Measurements from ENCODE around the gene RAP1GAP.

RAP1GAP gene

DNA sequence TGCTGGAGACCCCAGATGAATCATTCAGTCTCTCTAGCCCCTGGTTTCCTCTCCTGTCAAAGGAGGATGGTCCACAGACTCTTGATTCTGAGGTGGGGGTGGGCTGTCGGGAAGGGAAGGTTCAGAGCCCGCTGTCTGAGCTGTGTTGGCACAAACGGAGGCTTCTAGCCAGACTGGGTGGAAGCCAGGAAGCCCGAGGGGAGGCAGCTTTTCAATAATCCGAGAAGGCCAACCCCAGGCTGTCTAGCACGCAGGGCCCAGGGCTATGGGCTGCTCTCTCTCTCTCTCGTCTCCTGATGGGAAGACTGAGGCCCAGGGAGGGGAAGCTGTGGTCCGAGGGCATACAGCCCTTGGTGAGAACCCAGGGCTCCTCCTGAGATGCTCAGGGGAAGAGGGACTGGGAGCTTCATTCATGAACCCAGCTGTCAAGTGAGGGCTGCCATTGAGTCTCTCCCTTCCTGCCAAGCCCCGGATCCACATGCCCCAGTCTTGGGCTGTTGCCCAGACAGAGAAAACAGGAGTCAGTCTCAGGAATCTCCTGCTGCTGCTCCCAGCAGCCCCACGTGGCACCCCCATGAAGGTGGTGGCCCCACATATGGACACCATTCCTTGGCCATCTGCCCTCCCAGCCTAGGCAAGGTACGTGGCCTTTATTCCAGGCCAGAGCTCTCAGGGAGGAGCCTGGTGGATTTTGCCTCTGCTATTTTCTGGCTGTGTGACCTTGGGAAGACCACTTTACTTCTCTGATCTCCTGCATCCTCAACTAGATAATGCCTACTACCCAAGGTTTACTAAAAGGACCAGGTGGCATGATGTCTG lies 44.4 kb downstream of the RAP1GAP start:
- no peak overlapping the region for H3K27ac ChIP-seq

DNA sequence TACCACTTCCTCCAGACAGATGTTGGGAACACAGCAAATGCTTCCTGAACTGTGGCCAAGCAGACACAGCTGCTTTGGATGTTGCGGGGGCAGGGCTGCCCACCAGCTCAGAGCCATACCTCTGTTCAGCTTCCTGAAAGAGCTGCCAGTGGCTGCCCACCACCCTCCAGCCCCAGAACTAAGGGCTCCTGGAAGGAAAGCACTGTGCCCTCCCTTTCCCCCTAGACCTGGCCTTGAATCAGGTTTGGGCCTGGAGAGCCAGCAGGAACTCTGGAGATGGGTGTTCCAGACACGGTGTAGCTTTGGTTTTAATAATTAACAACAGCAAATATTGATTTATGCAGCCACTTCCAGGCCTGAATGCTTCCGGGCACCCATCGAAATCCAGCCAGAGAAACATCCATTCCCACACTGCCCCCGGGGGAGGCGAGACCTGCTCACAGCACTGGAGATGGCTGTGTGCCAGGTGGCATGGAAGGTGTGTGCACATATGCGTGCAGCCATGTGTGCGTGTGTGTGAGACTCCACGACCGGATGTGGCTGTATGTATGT lies 45.7 kb downstream of the RAP1GAP start:
- TF ChIP-seq, protein P1, sequence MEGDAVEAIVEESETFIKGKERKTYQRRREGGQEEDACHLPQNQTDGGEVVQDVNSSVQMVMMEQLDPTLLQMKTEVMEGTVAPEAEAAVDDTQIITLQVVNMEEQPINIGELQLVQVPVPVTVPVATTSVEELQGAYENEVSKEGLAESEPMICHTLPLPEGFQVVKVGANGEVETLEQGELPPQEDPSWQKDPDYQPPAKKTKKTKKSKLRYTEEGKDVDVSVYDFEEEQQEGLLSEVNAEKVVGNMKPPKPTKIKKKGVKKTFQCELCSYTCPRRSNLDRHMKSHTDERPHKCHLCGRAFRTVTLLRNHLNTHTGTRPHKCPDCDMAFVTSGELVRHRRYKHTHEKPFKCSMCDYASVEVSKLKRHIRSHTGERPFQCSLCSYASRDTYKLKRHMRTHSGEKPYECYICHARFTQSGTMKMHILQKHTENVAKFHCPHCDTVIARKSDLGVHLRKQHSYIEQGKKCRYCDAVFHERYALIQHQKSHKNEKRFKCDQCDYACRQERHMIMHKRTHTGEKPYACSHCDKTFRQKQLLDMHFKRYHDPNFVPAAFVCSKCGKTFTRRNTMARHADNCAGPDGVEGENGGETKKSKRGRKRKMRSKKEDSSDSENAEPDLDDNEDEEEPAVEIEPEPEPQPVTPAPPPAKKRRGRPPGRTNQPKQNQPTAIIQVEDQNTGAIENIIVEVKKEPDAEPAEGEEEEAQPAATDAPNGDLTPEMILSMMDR (IDR thresholded peaks at IDR 0.05; ENCODE audit: low read depth, low read length): no peak
- DNase-seq: no peak
- H3K27ac ChIP-seq: no peak overlapping the region

More for the DNA sequence above, 44.4 kb downstream of the RAP1GAP start:
- Histone ChIP-seq H3K36me3 (peaks cover 4% of the 10 kb centered on the region), H3K27me3 (ENCODE audit: insufficient read depth, low read depth, severe bottlenecking) (no peaks in the 10 kb centered on the region), H3K4me3 (ENCODE audit: low read depth, low read length) (no peak overlapping the region), H3K9me3 (ENCODE audit: severe bottlenecking) (no peaks in the 10 kb centered on the region)
- DNase-seq: no peak
- TF ChIP-seq, protein P1 (IDR thresholded peaks at IDR 0.05; ENCODE audit: low read depth, low read length): no peak

DNA sequence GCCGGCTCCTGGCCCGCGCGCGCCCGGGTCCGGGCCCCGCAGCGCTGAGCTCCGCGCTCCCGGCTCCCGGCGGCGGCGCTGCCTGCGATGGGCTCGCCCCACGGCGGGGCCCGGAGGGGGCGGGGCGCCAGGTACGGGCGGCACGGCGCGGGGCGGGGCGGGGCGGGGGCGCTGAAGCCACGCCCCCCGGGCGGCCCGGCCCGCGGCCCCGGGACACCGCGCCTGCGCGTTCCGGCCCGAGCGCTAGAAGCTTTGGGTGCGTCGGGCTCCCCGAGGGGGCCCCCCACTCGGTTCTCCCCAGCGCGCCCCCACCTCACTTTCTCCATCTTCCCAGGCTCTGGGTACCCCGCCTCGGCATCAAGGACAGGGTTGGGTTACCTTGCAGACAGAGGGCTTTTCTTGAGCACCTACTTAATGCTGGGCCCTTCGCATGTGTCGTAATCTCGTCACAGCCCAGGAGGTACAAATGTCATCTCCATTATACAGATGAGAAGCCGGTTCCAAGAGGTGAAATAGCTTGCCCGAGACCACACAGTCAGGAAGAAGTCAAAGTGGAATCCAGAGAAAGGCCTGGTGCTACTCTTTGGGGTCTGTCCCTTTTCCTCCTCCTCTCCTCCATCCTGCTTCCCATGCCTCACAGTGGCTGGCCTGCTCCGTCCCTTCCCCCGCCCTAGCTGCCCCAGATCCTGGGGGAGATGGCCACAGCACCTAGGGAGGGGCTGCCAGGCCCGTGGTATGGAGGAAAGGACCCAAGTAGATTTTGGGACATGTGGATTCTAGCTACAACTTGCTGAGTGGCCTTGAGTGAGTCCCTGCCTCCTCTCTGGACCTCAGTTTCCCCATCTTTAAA lies 46.5 kb downstream of the RAP1GAP start:
- DNase-seq: no peak
- Histone ChIP-seq H3K9me3 (ENCODE audit: severe bottlenecking) (no peaks in the 10 kb centered on the region), H3K27me3 (ENCODE audit: insufficient read depth, low read depth, severe bottlenecking) (no peaks in the 10 kb centered on the region), H3K4me3 (ENCODE audit: low read depth, low read length) (no peak overlapping the region), H3K36me3 (peaks cover 4% of the 10 kb centered on the region), H3K27ac (no peak overlapping the region)
- TF ChIP-seq, protein P1 (IDR thresholded peaks at IDR 0.05; ENCODE audit: low read depth, low read length): no peak

More for the DNA sequence above, 45.7 kb downstream of the RAP1GAP start:
- no peak overlapping the region for H3K4me3 ChIP-seq (ENCODE audit: low read depth, low read length)
- peaks cover 4% of the 10 kb centered on the region for H3K36me3 ChIP-seq
- H3K27me3 ChIP-seq (ENCODE audit: insufficient read depth, low read depth, severe bottlenecking): no peaks in the 10 kb centered on the region
- no peaks in the 10 kb centered on the region for H3K9me3 ChIP-seq (ENCODE audit: severe bottlenecking)

DNA sequence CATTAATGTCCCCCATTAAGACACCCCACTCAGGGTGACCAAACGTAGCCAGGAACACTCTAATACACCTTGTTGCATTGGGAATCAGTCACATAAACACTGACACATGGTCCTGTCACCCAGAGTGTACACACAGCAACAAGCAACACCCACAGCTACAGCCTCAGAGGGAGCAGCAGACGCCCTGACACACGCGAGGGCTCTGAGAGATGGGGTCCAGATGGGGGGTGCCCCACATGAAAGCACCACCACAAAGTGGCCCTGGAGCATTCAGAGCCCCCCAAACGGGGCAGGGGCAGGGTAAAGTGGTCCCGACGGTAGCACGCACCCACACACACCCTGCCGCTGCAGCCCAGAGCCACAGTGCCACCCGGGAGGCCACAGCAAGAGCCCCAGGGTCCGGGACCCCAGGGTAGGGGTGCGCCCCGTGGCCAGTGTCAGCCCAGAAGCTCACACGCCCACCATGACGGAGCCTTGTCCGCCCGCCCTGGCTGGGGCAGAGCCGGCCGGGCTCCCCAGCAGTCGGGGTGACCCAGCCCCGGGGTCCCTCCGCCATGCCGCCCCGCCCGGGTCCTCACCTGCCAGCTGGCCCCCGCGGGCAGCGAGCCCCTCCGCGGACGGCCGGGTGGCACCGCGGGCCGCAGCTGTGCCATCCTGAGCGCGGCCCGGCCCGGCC lies 47.3 kb downstream of the RAP1GAP start:
- TF ChIP-seq, protein P1 (IDR thresholded peaks at IDR 0.05; ENCODE audit: low read depth, low read length): no peak
- Histone ChIP-seq H3K4me3 (ENCODE audit: low read depth, low read length) (no peak overlapping the region), H3K36me3 (peaks cover 4% of the 10 kb centered on the region), H3K27me3 (ENCODE audit: insufficient read depth, low read depth, severe bottlenecking) (no peaks in the 10 kb centered on the region), H3K27ac (no peak overlapping the region), H3K9me3 (ENCODE audit: severe bottlenecking) (no peaks in the 10 kb centered on the region)
- DNase-seq: no peak

DNA sequence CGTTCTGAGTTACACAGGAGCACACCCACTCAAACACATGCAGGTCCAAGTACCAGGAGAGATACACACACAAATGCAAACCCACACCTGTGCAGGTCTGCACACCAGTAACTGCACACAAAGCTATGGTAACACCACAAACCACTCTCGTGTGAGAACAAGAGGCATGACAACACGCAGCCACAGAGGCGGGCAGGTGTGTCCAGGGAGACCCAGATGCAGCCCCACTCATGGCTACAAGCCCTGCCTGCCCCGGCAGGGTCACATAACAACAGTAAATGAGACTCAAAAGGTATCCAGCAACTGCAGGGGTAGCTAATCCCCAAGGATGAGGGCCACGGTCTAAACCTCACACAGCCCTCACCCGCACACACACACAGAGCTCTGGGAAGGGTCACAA lies 48.1 kb downstream of the RAP1GAP start:
- no peak for DNase-seq
- H3K27me3 ChIP-seq (ENCODE audit: insufficient read depth, low read depth, severe bottlenecking): no peaks in the 10 kb centered on the region
- H3K36me3 ChIP-seq: peaks cover 4% of the 10 kb centered on the region
- H3K4me3 ChIP-seq (ENCODE audit: low read depth, low read length): no peak overlapping the region
- TF ChIP-seq, protein P1 (IDR thresholded peaks at IDR 0.05; ENCODE audit: low read depth, low read length): no peak
- H3K27ac ChIP-seq: no peak overlapping the region
- H3K9me3 ChIP-seq (ENCODE audit: severe bottlenecking): no peaks in the 10 kb centered on the region

Measured in WERI-Rb-1 (cell line).